ENCODE measurements around the gene UTF1.
"Not testable (repeated sequence)": the region's sequence is repeated elsewhere in the genome, so short reads cannot be mapped to it uniquely, and the experiment has no call there.

UTF1 gene

GRCh38 chr10:133265052-133265451, 35.0 kb downstream of the UTF1 start:
- not testable (repeated sequence) for DNase-seq (ENCODE audit: low read depth, low spot score)

- no peak for DNase-seq (ENCODE audit: low read depth, low spot score)
Measured at GRCh38 chr10:133266056-133266795, 36.2 kb downstream of the UTF1 start.

GRCh38 chr10:133267293-133267692, 37.3 kb downstream of the UTF1 start:
- DNase-seq (ENCODE audit: low read depth, low spot score) = no peak

GRCh38 chr10:133267829-133268228, 37.8 kb downstream of the UTF1 start:
- no peak for DNase-seq (ENCODE audit: low read depth, low spot score)

GRCh38 chr10:133268532-133268931, 38.5 kb downstream of the UTF1 start:
- no peak for DNase-seq (ENCODE audit: low read depth, low spot score)

- no peak for DNase-seq (ENCODE audit: low read depth, low spot score)
Measured at GRCh38 chr10:133269367-133269766, 39.4 kb downstream of the UTF1 start.

GRCh38 chr10:133270204-133270603, 40.2 kb downstream of the UTF1 start:
- no peak for DNase-seq (ENCODE audit: low read depth, low spot score)

- no peak for DNase-seq (ENCODE audit: low read depth, low spot score)
Measured at GRCh38 chr10:133270773-133271297, 40.8 kb downstream of the UTF1 start.

GRCh38 chr10:133271521-133272300, 41.7 kb downstream of the UTF1 start:
- no peak for DNase-seq (ENCODE audit: low read depth, low spot score)

GRCh38 chr10:133272301-133272963, 42.4 kb downstream of the UTF1 start:
- DNase-seq (ENCODE audit: low read depth, low spot score) = no peak

- no peak for DNase-seq (ENCODE audit: low read depth, low spot score)
Measured at GRCh38 chr10:133272964-133273420, 43.0 kb downstream of the UTF1 start.

GRCh38 chr10:133273534-133274143, 43.6 kb downstream of the UTF1 start:
- DNase-seq (ENCODE audit: low read depth, low spot score) = no peak

- DNase-seq (ENCODE audit: low read depth, low spot score) = no peak
Measured at GRCh38 chr10:133274751-133275683, 45.0 kb downstream of the UTF1 start.

- no peak for DNase-seq (ENCODE audit: low read depth, low spot score)
Measured at GRCh38 chr10:133275684-133276092, 45.7 kb downstream of the UTF1 start.

- no peak for DNase-seq (ENCODE audit: low read depth, low spot score)
Measured at GRCh38 chr10:133276100-133276434, 46.0 kb downstream of the UTF1 start.

GRCh38 chr10:133276435-133277201, 46.6 kb downstream of the UTF1 start, which contains the start of gene ADAM8:
TSS of gene ADAM8 (minus strand) at chr10:133276868. CDS start at chr10:133276817, 51 bp downstream.
- DNase-seq (ENCODE audit: low read depth, low spot score) = no peak

GRCh38 chr10:133277277-133277992, 47.4 kb downstream of the UTF1 start:
- DNase-seq (ENCODE audit: low read depth, low spot score) = no peak

- DNase-seq (ENCODE audit: low read depth, low spot score) = no peak
Measured at GRCh38 chr10:133277993-133278576, 48.1 kb downstream of the UTF1 start.
